Measurements from ENCODE around the gene AP1AR. TPM values are rescaled to one million over a fixed set of nuclear protein-coding genes. Genes with fewer than 3 reads are reported as not detected.

AP1AR gene, protein sequence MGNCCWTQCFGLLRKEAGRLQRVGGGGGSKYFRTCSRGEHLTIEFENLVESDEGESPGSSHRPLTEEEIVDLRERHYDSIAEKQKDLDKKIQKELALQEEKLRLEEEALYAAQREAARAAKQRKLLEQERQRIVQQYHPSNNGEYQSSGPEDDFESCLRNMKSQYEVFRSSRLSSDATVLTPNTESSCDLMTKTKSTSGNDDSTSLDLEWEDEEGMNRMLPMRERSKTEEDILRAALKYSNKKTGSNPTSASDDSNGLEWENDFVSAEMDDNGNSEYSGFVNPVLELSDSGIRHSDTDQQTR
- 19.4 TPM for total RNA-seq

GRCh38 chr4:112231779-112232713 is at the start of gene AP1AR:
Gene AP1AR, plus strand, starts transcription at chr4:112231787. Its CDS starts 305 bp downstream, at chr4:112232092.

DNA sequence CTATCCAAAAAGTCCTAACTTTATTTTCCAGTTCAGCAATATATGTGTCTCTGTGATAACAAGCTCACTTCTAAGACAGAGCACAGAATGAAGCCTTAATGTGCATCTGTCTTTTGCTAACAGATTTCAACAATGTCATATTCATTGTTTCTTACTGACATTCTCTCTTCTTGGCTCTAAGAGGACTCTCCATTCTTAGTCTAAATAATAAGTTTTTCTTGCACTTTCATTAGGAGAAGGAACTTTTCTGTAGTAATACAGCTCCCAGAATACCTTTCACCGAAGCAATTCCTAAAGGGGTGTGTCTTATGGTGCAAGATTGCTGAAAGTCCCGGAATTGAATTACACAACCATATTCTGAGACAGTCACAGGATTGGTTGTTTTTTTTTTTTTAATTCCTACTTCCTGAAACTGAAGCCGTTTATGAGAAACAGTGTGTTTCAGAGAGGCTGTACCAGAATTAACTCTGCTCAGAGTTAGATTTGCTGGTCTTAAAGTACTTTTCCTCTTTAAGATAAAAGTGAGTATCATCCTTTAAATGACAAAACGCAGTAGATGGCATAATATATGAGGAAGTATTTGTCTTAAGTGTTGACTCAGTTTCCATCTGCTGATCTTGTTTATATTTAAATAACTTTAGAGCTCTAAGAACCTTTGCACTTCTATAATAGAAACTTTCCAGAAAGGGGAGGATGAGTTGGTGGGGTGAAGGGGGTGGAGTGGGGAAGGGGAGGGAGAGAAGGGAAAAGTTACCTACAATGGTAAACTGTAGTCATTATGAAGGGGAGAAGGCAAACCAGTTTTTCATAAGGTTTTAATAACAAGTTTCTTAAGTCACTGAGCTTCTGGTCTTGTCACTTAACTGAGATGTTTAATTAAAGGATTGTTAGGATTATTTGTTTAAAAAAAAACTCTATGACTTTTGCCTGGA is 65.6 kb downstream of the AP1AR start, which contains the start of gene ALPK1:
ALPK1 (plus strand) TSS at position 421 of the 932 bp plus-strand sequence.

Other genes with a start within 250 kb of the AP1AR start
- 1.3 TPM for gene FAM241A, start 86.3 kb upstream of the AP1AR start, total RNA-seq
- 9.4 TPM for gene TIFA, start 54.1 kb downstream of the AP1AR start, total RNA-seq
- gene ALPK1, start 65.6 kb downstream of the AP1AR start, total RNA-seq = 22.8 TPM